Measurements from ENCODE around the gene IL1RN. TPM values are rescaled to one million over a fixed set of nuclear protein-coding genes. Genes with fewer than 3 reads are reported as not detected.

IL1RN gene
- total and polyA plus RNA-seq, 2 of the 8 experiments (the other 6 are each of a cell fraction or from before 2014, with no cell fraction given): not detected

- no peak for TF ChIP-seq CHD7 (IDR thresholded peaks at IDR 0.05; ENCODE audit: insufficient replicate concordance, low read length)
- no peak for TF ChIP-seq SIX5 (IDR thresholded peaks at IDR 0.05; ENCODE audit: low read depth, low read length)
- peak; percentile 92 for TF ChIP-seq KDM4A (IDR thresholded peaks at IDR 0.05; ENCODE audit: low read depth, low read length, severe bottlenecking)
- no peak for TF ChIP-seq TAF7 (optimal IDR thresholded peaks at IDR 0.05; ENCODE audit: borderline replicate concordance, low read depth, low read length)
- no peak for TF ChIP-seq SP2 (IDR thresholded peaks at IDR 0.05; ENCODE audit: low read length)
- no peak for TF ChIP-seq TAF1 (IDR thresholded peaks at IDR 0.05; ENCODE audit: low read depth, low read length)
- TF ChIP-seq GTF2F1 (IDR thresholded peaks at IDR 0.05; ENCODE audit: borderline replicate concordance, low read depth, low read length): no peak
- no peak for TF ChIP-seq BRCA1 (IDR thresholded peaks at IDR 0.05; ENCODE audit: low read depth, low read length)
- no peak for TF ChIP-seq KDM5A (IDR thresholded peaks at IDR 0.05; ENCODE audit: low read length)
Measured at GRCh38 chr2:113157118-113157896, 29.9 kb downstream of the IL1RN start (continued).

All from H1 (cell line).